Hematopoietic multipotent progenitor cell treated with erythropoietin and hydrocortisone succinate and interleukin-3 and kit ligand, for 15 days (in vitro differentiated cells): ENCODE data around the gene NBPF6.
"Not testable (repeated sequence)": the region's sequence is repeated elsewhere in the genome, so short reads cannot be mapped to it uniquely, and the experiment has no call there.

Source experiments
- DNase-seq: peaks from one replicate; pipeline ENCODE4 v3.0.0-alpha.2; 2015; ENCODE audit warnings: low spot score

NBPF6 gene

GRCh38 chr1:108496856-108497255, 46.7 kb downstream of the NBPF6 start:
- not testable (repeated sequence) for DNase-seq

- no peak for DNase-seq
These were observed 52.0 kb downstream of the NBPF6 start for GRCh38 chr1:108502138-108502537.

GRCh38 chr1:108502624-108503023, 52.5 kb downstream of the NBPF6 start:
- no peak for DNase-seq

- DNase-seq = no peak
These were observed 53.1 kb downstream of the NBPF6 start for GRCh38 chr1:108503062-108503733.

GRCh38 chr1:108504447-108504846, 54.3 kb downstream of the NBPF6 start:
- DNase-seq = no peak

- no peak for DNase-seq
These were observed 55.6 kb downstream of the NBPF6 start for GRCh38 chr1:108505763-108506070.

GRCh38 chr1:108511764-108512163, 61.6 kb downstream of the NBPF6 start:
- DNase-seq = no peak

- DNase-seq = peak; percentile 53
These were observed 62.3 kb downstream of the NBPF6 start for GRCh38 chr1:108512239-108513043.

- no peak for DNase-seq
These were observed 62.9 kb downstream of the NBPF6 start for GRCh38 chr1:108513044-108513415.

- not testable (repeated sequence) for DNase-seq
These were observed 63.8 kb downstream of the NBPF6 start for GRCh38 chr1:108513914-108514313.

GRCh38 chr1:108517301-108517897, 67.3 kb downstream of the NBPF6 start:
- not testable (repeated sequence) for DNase-seq
